Stimulated activated CD8-positive, alpha-beta memory T cell treated with anti-CD3 and anti-CD28 coated beads, Interleukin-12 subunit alpha, Interleukin-12 subunit beta, amount 100 ng/mL, for 4 hours (primary cell): ENCODE measurements around the gene EPRS1.
"Not testable (repeated sequence)": the region's sequence is repeated elsewhere in the genome, so short reads cannot be mapped to it uniquely, and the experiment has no call there.

Source experiments
- DNase-seq: peaks from one replicate; pipeline ENCODE4 v3.0.0-alpha.2; 2020; ENCODE audit warnings: low read depth

The EPRS1 gene

DNA sequence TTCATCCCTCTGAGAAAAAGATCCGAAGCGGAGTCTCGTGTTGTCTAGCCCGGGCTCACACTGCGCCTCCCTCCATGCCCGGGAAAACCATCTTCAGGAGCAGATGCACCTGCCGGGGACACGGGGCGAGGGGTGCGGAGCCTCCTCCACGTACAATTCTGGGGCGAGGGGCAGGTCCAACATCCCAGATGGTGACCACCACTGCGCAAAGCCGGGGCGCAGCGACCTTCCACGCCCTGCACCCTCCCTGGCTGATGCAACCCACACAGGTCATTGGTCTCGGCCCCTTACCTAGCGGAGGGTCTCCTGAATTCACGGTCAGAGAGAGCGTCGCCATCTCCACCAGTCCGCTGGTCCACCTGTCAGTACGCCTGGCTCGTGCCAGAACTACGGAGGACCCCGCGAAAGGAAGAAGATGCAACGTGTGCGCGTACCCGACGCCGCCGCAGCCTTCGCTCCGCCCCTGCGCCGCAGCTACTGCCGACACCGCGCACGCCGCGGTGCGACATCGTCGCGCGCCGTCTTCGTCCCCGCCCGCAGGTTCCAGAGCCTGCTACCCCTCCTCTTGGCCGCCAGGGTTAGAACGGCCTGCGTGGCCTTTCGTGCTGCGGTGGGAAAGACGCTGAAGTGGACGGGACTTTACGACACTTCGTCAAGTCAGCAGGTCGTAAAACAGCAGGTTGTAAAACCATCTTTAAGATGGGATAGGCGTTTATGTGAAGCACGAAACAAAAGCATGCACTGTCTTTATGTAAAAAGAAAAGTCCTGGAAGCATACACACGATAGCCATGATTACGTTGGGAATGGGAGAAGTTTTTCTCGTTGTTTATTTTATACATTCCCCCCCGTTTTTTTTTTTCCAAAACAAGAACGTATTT is at the start of gene EPRS1:
EPRS1 (minus strand) TSS at position 454 of the 879 bp plus-strand sequence; CDS start at position 337, 117 bp downstream.
- peak; percentile 92 for DNase-seq

DNA sequence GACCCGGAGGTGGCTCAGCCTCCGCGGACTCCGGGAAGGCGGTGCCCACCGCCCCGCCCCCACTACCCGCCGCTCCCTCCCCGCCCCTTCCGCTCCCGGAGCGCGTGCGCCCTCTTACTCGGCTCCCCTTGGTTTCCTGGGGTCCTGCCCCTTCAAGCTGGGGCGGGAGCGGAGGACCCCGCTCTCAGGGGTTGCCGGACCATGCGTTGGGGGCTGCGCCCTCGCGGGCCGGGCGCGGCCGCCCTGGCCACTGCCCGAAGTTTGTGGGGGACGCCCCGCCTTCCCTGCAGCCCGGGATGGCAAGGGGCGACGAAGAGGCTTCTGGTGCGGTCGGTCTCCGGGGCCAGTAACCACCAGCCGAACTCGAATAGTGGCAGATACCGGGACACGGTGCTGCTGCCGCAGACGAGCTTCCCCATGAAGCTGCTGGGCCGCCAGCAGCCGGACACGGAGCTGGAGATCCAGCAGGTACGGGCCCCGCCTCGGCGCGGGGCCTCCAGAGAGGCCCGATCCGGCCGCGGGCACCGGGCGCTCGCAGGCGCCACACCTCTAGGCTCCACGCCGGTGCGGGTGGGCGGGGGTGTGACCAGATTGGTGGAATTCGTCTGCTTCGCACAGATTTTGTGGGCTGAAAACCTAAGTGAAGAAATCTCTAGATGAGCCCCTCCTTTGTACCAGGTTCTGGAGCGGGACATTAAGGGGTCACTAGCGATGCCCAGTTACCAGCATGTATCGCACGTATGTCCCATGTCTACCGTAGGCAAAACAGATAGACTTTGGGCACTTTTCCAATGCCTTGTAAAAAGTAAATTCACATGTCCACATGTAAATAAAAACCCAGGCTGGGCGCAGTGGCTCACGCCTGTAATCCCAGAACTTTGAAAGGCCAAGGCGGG is 48.0 kb upstream of the EPRS1 start, which contains the start of gene IARS2:
IARS2 (plus strand) TSS at position 117 of the 896 bp plus-strand sequence; CDS start at position 202, 85 bp downstream.
- DNase-seq: peak; percentile 85

DNA sequence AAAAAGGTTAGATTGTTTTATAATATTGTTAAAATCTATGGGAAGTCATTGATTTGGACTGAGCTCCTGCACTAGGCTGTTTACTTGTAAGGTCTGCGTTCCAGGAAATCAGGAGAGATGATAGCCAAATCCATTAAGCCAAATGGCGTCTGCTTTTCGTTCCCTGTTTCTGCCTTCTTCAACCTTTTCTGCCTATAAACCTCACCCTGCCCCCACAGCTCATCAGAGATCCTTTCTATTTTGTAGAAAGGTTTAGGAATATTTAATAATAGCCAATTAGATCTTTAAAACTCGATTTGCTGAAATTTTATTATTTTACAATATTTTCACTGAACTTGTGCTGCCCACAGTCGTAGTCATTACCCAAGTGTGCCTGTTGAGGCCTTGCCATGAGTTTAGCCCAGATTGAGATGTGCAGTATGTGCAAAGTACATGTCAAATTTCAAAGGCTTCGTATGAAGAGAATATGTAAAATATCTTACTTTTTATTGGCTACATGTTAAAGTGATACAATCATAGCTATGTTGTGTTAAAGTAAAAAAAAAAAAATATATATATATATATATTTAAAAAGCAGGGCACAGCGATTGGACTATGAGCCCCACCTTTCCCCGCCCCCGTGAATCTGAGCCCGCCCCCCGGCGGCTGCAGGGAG is 47.2 kb upstream of the EPRS1 start:
- no peak for DNase-seq

DNA sequence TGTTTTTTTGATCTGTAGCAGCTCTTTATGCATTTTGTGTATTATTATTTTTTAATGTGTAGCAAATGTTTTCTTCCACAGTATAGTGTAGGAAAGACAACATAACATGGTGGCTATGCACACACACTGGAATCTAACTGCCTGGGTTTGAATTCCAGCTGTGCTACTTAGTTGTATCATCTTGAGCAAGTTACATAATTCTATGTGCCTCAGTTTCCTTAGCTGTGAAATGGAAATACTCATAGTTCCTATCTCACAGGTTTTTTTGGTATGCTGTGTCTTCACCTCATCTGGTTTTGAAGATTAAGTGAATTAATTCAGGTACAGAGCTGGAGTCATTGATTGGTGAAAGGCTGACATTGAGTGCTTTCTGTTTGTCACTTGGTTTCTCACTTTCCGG is 46.4 kb upstream of the EPRS1 start:
- DNase-seq: no peak

DNA sequence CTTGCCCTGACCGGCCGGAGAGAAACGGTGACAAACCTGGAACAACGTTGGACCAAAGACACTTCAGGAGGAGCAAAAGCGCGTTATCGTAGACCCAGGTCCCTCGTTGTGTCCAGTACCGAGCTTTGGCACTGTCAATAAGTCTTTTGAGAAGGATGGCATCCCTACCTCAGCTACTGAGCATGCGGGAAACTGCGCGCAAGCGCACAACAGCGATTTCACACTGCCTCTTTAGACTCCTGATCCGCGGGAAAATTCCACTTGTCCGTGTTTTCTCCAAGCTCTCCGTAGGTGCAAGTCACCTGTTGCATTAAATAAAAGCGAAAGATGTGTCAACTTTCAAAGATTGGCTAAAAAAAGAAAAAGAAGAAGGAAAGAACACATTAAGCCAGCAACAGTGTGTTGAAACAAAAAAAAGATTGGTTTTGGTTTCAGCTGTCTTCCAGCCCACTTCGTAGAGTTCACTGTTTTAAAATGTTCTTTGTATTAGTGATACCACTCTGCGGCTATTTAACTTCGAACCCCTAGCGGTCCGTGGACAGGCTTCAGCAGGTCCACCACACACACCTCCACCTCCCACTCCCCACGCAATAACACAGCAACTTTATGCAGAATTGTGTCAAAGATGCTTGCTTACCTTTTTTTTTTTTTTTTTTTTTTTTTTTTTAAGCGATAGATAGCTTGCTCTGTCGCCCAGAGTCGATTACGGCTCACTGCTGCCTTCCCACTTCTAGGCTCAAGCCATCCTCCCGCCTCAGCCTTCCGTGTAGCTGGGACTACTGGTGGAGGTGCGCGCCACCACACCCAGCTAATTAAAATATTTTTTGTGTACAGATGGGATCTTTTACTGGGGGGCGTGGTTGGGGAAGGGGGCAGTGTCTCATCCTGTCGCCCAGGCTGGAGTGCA is 43.6 kb upstream of the EPRS1 start, which contains the start of gene BPNT1:
BPNT1 (minus strand) TSS at position 139 of the 907 bp plus-strand sequence. CDS start 9,942 bp downstream, outside the sequence.
- peak; percentile 92 for DNase-seq

DNA sequence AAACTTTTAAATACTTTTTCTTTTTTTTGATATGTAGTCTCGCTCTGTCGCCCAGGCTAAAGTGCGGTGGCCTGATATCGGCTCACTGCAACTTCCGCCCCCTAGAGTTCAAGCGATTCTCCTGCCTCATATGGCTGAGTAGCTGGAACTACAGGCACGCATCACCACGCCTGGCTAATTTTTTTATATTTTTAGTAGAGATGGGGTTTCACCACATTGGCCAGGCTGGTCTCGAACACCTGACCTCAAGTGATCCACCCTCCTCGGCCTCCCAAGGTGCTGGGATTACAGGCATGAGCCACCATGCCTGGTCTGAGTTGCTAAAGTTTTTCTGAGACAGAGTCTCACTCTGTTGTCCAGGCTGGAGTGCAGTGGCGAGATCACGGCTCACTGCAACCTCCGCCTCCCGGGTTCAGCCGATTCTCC is 40.0 kb upstream of the EPRS1 start:
- not testable (repeated sequence) for DNase-seq

DNA sequence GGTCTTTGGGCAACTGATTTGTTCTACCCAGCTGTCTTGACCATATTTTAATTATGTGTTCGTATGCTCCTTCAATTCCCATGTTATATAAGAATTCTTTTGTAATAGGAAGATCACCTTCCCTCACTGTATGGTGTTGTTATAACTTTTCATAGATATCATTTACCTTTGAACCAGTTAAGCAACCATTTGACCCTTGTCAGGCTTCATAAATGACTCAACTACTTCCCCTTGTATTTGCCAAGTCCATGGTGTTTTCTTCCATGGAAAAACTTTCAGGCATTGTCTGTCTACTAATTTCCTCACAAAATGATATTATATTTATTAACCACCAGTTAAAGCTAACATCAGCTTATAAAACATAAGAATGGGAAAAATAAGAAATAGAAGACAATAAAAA is 38.2 kb upstream of the EPRS1 start:
- DNase-seq: no peak

DNA sequence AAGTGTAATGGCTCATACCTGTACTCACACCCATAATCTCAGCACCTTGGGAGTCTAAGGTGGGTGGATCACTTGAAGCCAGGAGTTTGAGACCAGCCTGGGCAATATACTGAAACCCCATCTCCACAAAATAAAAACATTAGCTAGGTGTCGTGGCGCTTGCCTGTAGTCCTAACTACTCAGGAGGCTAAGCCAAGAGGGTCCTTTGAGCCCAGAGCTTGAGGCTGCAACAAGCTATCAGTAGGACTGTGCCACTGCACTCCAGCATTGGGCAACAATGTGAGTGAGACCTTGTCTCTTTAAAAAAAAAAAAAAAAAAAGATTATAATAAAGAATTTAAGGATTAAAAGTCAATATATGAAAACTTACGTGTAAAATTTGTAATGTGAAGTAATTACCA is 31.6 kb upstream of the EPRS1 start:
- no peak for DNase-seq

DNA sequence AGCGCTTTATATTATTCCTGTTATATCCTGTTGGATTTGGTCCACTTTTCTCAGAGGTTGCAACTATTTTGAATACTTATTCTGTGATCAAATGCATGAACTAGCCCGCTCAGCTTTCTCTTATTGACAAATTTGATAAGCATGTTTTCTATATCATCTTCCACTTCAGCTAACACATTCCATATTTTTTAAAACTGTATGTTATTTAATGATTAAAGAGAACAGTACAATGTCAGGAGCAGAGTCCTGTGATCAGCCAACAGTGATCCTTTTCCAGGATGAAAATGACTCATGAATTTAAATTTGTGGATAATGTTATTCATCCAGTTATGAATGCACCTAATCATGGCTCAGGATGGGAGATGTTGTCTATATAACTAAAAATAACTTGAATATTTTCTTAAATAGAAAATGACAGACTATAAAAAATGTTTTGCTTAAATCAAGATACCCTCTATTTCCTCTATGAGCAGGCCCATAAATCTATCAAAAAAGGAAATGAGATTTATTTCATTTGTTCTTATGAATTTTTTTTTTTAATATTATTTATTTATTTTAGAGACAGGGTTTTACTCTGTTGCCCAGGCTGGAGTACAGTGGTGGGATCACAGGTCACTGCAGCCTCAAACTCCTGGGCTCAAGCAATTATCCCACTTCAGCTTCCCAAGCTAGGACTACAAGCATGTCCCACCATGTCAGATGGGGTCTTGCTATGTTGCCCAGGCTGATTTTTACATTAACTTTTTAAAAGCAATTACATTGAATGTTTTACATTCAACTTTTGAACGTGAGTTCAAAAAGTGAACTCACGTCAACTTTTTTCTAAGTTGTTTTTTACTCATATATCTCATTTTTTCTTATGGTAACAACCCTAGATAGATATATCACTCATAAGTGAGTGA is 30.8 kb upstream of the EPRS1 start:
- DNase-seq: no peak

DNA sequence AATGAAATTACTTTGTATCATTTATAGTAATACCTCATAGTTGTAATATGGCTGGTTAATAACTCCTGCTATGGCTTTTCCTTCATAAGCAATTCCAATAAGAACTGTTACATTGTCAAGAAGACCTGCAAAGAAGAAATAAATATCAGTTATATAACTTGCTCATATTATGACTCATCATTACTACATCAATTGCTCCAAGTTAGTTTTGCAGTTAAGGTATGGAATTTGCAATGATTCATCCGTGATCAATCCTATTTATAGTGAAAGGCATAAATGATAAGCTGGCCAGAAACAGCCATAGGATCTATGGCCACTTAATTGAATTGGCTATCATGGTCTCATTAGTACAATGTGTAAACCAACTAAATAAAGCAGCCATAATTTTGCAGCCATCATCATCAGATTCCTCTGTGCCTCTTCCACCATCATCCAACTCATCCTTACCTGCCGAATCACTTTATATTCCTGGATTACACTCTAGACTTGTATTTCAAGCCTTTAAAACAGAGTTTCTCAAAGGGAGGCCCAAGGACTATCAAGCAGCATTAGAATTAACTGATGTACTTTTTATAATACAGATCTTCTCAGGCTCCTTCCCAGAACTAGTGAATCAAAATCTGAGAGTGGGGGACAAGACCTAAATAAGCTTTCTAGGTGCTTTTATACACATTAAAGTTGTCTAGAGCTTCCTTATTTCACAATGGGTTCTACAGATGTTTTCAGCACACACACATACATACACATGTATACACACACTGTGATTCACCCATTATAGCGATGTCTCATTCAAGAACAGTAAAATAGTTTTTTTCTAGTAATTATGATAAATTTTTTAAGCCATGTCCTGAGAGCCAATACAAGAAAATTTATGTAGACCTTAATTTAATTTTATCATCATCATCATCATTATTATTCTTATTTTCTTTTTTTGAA is 21.2 kb upstream of the EPRS1 start:
- DNase-seq: no peak

DNA sequence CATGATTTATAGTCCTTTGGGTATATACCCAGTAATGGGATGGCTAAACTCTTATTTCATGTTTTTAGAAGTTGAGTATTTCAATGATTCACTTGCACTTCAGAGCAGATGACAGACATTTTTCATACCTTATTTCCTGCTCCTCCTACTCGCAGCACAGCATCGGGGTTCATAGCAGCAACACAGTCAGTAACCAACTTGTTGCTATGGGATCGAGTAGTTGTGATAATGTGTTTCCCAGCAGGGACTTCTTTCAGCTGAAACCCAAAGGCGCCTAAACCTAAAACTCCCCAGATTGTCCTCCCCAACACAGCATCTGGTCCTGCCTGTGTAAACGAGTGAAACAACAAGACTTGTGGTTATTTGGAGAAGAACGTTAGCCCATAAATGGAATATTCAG is 16.3 kb upstream of the EPRS1 start:
- no peak for DNase-seq

DNA sequence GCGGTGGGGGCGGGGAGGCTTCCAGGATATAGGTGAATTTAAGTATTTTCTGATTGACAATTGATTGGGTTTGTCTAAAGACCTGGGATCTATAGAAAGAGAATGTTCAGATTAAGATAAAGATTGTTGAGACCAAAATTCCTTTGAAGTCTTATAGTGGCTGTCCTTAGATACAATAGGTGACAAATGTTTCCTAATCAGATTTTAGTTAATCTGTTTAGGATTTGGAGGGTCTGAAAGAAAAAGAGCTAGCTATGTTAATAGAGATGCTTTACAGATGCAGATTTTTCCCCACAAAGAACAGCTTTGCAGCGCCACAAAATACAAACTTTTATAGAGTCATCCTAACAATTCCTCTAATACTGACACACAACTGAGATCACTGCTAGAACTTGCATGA is 14.6 kb upstream of the EPRS1 start:
- DNase-seq: no peak

DNA sequence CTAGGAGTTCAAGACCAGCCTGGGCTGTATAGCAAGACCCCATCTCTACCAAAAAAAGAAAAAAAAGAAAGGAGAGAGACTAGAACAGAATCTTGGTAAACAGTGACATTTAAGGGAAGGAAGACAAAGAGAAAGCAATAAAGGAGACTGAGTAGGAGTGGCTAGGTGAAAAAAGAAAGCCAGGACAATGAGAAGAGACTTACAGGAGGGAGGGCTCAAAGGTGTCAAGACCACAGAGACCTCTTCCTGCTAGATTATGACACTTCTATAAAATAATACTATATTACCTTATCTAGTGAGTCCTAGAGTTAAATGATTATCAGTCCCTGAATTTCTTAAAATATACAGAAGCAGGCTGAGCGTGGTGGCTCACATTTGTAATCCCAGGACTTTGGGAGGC is 10.1 kb upstream of the EPRS1 start:
- no peak for DNase-seq

DNA sequence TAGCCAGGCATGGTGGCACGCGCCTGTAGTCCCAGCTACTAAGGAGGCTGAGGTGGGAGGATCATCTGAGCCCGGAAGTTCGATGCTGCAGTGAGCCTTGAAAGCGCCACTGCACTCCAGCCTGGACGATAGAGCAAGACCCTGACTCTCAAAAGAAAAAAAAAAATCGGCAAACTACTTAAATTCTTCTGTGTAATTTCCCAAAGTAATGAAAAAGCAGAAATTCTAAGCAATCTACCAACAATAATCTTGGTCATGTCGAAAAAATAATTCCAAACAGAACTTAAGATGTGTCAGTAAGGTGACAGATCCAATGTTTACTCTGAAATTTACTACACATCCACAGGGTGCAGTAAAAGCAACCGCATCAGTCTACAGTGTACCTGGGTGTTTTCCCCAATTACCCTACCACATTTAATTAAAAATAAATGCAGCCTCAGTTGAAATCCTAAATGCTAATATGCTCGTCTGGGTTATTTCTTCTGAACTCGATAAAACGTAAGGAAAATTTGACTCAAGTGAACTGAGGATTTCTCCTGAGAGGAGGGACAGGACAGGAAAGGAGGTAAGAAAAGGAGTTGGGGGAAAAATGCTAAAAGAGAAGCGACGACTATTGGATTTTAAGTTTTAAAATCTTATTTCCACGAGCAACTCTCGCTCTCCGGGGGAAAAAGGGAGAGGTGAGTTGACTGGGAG is 801 bp downstream of the EPRS1 start:
- DNase-seq: no peak

DNA sequence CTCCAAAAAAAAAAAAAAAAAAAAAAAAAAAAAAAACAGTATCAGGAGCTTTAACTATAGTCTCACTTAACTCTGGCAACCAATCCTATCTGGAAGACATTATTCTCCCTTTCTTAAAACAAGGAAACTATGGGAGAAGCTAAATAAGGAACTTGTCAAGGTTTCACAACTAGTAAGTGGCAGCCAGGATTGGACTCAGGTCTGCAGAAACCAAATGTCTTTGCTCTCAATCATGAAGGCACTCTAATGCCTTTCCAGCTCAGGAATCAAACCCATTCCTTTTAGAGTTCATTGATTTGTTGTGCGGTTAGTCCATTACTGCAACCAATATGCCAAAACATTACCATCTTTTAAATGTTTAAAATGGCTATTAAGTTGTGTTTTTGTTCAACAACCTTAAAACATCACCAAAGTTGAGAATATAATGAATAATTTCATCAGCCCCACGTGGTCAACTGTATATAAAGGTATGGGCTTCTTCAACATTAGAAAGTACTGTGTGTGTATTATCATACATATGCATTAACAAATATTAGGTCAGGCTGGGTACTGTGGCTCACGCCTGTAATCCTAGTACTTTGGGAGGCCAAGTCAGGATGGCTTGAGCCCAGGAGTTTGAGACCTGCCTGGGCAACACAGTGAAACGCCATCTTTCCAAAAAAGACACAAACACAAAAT is 1.5 kb downstream of the EPRS1 start:
- DNase-seq: no peak

DNA sequence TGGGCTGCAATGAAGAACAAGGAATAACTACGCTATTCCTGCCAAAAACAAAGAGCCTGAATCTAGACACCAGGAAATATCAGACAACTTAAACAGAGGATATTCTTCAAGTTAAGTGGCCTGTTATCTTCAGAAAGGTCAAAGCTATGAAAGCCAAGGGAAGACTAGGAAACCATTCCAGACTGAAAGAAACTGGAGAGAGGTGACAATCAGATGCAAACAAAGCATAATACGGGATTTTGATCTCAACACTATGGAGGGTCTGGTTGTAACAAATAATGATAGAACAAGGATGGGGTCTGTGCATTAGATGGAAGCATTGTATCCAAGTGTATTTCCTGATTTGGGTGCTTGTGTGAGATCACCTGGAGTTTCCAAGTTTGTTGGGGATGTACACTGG is 2.7 kb downstream of the EPRS1 start:
- DNase-seq: no peak

DNA sequence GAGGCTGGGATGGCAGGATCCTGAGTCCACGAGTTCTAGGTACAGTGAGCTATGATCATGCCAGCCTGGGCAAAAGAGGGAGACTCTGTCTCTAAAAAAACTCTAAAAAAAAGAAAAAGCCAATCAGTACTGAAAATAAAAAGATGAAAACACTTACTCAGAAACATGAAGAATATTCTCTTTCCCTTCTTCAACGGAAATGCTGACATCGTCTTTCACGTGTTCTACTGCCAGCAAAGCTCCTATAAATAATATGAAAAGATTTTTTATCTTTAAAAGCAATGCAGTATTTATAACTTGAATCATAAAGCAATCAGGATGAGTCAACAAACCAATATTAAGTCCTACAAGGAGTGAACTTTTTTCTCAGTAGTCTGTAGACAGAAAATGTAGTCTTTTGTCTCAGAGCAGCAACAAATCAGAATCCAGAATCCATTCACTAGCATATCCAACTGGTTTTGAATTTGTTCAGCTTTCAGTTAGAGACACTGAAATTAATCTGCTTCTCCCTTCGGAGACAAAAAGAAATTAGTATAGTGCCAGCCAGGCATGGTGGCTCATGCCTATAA is 6.2 kb downstream of the EPRS1 start:
- DNase-seq: no peak
